NK-92 treated with Interleukin-12 subunit alpha and Interleukin-12 subunit beta, amount 100 ng/mL, for 24 hours (cell line): ENCODE measurements around the gene NAA16.
"Not testable (repeated sequence)": the region's sequence is repeated elsewhere in the genome, so short reads cannot be mapped to it uniquely, and the experiment has no call there.

ENCODE experiments used
- DNase-seq: peaks from one replicate; lab custom pipeline; 2025; lab: John Stamatoyannopoulos, UW

Gene NAA16

DNA sequence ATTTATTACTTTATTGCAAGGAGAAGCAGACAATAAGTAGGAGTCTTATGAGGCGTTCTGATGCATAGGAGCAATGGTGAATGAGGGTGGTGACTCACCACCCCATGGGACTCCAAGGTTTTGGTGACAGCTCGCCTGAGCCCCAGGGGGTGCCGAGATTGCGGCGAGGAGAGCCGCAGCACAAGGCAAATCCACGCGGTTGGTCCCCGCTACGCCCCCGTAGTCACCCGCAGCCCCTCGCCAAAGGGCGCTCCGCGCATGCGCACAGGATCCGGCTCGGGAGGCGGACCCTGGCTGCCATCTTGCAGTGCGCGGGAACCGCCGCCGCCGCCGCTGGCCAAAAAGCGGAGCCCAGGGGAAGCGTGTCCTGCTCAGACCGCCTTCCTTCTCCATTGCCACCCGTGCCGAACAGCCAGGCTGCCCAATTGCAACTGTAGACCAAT lies at the start of gene NAA16:
Gene NAA16, plus strand, starts transcription at position 305 of the 443 bp plus-strand sequence. CDS start 262 bp downstream, outside the sequence.
- DNase-seq = peak; percentile 94

DNA sequence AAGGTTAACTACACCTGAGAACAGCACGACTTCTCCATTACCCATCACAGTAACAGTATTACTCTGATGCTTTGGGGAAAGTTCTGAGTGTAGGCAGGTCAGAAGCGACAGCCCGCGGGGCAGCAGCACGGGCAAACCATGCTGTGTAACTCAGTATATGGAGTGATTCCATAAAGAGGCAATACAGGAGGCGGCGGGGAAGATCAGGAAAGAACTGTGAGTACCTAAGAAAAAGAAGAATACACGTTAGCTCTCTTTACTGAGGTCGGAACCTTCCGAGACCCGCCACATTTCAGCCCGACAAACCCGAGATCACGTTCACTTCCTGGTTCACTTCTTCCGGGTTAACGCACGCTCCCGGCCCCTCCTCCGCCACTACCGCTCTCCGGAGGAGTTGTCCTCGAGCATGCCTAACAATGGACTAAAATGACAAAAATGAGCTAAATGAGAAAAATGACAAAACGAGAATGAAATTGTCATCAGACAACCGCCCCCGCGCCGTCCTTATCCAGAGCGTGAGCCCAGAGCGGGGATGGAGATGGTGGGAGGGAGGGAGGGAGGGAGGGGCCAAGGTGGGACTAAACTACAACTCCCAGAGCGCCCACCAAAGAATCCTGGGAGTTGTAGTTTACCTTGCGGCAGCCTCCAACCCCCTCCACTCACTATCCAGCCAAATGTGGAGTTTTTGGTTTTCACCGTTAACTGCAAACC lies 47.7 kb upstream of the NAA16 start, which contains the start of gene MTRF1:
Gene MTRF1, minus strand, starts transcription at position 316 of the 711 bp plus-strand sequence. CDS start 2,669 bp downstream, outside the sequence.
- peak; percentile 69 for DNase-seq

DNA sequence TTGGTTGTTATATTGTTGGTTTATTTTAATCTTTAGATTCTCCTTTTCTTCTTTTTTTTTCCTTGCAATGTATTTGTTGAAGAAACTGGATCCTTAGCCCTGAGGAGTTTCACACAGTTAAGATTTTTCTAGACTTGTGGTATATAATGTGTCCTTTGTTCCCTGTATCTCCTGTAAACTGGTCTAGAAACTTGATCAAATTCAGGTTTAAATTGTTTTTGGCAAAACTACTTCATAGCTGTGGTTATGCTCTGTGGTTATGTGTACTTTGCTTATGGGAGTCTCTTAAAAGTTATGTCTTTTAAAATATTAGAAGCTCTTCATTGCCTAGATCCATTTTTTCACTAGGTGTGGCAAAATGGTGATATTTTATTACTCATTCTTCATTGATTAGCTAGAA lies 44.0 kb upstream of the NAA16 start:
- DNase-seq = no peak

- DNase-seq = no peak
Measured at GRCh38 chr13:41268764-41269163, 42.3 kb upstream of the NAA16 start.

GRCh38 chr13:41271456-41272285 lies 39.4 kb upstream of the NAA16 start:
- no peak for DNase-seq

- DNase-seq = no peak
Measured at GRCh38 chr13:41273831-41274441, 37.1 kb upstream of the NAA16 start.

GRCh38 chr13:41274881-41275280 lies 36.2 kb upstream of the NAA16 start:
- no peak for DNase-seq

DNA sequence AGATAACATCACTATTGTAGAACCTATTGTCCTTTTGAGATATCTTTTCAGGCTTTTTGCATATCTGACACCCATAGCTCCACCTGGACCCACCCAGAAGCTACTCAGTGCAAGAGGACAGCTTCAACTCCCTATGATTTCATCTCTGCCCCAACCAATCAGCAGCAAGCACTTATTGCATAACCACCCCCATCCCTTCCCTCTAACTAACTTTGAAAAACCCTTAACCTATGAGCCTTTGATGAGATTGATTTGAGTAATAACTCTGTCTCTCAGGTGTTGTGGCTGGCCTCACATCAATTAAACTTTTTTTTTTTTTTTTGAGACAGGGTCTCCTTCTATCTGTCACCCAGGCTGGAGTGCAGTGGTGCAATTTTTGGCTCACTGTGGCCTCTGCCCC lies 34.2 kb upstream of the NAA16 start:
- DNase-seq = no peak

DNA sequence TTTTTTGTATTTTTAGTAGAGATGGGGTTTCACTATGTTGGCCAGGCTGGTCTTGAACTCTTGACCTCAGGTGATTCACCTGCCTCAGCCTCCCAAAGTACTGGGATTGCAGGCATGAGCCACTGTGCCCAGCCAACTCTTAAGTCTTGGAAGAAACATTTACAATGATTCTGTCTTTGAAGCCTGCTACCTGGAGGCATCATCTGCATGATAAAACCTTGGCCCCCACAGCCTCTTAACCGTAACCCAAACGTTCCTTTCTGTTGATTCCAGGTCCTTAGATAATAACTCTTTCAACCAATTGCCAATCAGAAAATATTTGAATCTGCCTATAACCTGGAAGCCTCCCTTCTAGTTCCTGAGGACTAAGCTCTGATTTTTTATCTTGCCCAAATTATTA lies 31.9 kb upstream of the NAA16 start:
- DNase-seq = not testable (repeated sequence)

DNA sequence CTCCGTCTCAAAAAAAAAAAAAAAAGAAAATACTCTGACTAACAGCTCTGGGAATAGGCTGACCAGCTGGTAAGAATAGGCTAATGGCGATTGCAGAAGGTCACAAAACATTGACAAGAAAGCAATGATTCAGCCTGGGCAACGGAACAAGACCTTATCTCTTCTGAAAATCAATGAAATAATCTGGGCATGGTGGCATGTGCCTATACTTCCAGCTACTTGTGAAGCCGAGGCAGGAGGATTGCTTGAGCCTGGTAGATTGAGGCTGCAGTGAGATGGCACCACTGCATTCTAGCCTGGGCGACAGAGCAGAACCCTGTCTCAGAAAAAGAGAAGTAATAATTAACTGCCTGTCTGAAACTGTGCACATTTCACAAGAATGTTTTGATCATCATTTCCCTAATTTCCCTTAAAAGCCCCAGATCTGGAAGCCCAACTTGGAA lies 28.9 kb upstream of the NAA16 start:
- DNase-seq = no peak

DNA sequence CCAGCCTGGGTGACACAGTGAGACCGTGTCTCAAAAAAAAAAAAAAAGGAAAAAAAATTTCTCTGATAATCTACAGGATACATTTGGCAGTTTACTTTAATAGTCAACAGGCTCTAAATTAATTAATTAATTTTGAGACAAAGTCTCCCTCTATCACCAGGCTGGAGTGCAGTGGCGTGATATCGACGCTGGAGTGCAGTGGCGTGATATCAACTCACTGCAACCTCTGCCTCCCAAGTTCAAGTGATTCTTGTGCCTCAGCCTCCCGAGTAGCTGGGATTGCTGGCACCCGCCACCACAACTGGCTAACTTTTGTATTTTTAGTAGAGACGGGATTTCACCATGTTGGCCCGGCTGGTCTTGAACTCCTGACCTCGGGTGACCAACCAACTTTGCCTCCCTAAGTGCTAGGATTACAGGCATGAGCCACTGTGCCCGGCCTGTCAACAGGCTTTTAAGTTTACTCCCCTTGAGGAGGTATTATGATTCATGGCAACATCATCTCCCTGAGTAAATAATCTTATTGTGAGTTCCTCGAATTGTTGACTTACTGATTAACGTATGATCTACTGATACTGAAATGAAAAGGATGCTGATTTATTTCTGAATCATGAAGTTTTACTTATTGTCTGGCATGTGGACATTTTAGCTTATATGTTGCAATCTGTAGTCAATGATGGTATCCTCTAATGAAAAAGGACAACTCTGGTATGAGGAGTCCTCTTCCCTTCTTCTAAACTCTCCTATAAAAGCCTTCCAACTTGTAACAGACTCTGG lies 26.4 kb upstream of the NAA16 start:
- DNase-seq = no peak

DNA sequence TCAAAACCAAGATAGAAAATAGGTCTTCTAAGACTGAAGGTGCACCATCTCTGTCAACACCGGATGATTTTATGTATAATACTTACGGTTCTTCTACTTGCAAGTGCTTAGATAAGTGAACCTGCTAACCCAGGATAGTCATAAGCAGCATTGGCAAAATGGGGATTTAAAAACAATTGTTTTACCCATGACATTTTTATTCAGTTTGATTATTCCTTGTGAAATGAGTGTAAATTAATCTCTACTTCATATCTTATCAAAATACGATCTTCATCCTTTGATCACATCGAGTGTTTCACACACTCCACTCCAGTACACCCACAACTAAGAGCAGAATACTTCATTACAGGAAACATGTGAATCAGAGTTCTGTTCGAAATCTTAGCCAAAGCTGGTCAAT lies 24.7 kb upstream of the NAA16 start:
- no peak for DNase-seq

DNA sequence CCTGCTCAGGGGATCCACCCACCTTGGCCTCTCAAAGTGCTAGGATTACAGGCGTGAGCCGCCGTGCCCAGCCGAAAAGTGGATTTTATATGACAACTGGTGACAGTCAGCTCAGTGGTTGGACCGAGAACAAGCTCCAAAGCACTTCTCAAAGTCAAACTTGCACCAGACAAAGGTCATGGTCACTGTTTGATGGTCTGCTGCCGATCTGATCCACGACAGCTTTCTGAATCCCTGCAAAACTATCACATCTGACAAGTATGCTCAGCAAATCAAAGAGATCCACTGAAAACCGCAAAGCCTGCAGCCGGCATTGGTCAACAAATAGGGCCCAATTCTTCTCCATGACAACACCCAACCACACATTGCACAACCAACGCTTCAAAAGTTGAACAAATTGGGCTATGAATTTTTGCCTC lies 21.6 kb upstream of the NAA16 start:
- no peak for DNase-seq

DNA sequence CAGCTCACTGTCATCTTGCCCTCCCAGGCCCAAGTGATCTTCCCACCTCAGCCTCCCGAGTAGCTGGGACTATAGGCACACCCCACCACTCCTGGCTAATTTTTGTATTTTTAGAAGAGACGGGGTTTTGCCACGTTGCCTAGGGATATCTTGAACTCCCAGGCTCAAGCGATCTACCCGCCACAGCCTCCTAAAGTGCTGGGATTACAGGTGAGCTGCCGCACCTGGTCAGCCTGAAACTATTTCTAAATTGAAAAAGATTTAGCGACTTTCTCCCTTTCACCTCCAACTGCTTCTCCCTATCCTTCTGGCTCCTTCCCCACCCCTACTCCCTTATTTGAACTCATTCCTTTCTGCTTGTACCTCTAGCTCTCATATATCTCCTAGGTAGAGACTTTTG lies 19.8 kb upstream of the NAA16 start:
- DNase-seq = no peak

- DNase-seq = no peak
Measured at GRCh38 chr13:41293272-41293671, 17.8 kb upstream of the NAA16 start.

DNA sequence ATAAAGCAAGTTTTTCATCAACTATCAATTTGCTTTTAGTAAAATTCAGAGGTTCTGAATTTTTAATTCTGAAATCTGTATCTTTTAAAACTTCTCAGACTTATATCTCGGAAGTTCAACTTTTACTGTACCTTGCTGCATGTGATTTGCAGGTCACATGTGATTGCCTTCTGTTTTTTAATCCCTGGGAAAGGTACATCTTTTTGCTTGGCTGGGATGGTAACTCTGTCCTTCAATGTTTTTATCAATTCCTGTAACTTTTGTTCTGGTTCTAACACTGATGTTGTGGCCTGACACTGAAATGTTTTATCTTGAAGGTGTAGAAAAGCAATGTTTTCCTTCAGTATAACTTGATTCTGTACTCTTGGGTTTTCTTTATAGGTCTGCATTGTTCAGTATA lies 16.2 kb upstream of the NAA16 start:
- DNase-seq = no peak

DNA sequence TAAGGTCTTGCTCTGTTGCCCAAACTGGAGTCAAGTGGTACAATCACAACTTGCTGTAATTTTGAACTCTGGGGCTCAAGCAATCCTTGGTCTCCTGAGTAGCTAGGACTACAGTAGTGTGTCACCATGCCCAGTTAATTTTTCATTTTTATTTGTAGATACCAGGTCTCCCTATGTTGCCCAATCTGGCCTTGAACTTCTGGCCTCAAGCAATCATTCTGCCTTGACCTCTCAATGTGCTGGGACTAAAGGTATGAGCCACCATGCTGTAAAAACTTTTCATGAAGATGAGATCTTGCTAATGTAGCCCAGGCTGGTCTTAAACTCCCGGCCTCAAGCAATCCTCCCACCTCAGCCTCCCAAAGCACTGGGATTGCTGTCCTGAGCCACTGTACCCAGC lies 15.1 kb upstream of the NAA16 start:
- no peak for DNase-seq

DNA sequence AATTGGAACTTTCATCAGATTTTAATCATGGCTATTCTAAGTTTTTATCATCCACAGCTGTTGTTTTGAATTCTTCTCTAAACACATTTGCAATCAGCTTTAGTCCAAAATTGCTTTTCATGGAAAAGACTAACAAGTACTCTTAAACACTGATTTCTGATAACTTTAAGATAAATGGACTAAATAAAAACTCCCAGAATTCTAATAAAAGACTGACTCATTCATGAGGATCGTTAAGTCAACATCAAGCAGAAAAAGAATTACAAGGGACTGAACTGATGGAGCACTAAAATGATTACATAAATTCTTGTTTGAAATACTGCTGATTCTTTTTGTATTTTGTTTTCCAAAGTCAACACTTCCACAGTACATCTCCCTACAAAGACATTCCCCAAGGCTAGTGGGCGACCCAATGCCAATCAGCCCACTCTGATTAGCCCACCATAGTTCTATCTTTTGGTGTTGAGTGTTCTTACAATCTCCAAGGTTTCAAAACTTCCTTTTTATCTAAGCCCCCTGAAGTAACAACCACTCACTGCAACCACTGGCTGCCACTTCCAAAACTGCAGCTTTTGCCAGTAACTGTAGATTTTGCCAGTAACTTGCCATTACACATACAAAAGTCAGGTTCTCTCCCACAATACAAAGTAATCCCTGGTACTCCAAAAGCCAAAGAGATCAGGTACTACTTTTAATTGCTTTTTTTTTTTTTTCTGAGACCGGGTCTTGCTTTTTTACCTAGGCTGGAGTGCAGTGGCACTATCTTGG lies 14.0 kb upstream of the NAA16 start:
- no peak for DNase-seq

GRCh38 chr13:41299316-41300094 lies 11.6 kb upstream of the NAA16 start:
- DNase-seq = no peak

GRCh38 chr13:41302743-41303142 lies 8.3 kb upstream of the NAA16 start:
- no peak for DNase-seq
